GM21825 (cell line): ENCODE results near the gene GUCA2B.

Experiments used
- ATAC-seq: cut with Tn5 transposase; IDR thresholded peaks from one replicate; pipeline ENCODE4 v1.9.1; 2021; ENCODE audit warnings: mild to moderate bottlenecking, moderate library complexity; ENCODE audit not compliant: unreplicated experiment

Gene GUCA2B

GRCh38 chr1:42183957-42184268, 30.7 kb downstream of the GUCA2B start:
- ATAC-seq: no peak

GRCh38 chr1:42184616-42185015, 31.4 kb downstream of the GUCA2B start:
- no peak for ATAC-seq

- ATAC-seq: no peak
Observed at GRCh38 chr1:42186152-42186551, 32.9 kb downstream of the GUCA2B start.

- no peak for ATAC-seq
Observed at GRCh38 chr1:42189931-42190853, 37.0 kb downstream of the GUCA2B start.

- no peak for ATAC-seq
Observed at GRCh38 chr1:42191319-42191718, 38.1 kb downstream of the GUCA2B start.

- ATAC-seq: no peak
Observed at GRCh38 chr1:42192106-42192505, 38.9 kb downstream of the GUCA2B start.

GRCh38 chr1:42195841-42196240, 42.6 kb downstream of the GUCA2B start:
- no peak for ATAC-seq

GRCh38 chr1:42198251-42198650, 45.0 kb downstream of the GUCA2B start:
- no peak for ATAC-seq

- ATAC-seq: no peak
Observed at GRCh38 chr1:42201986-42202385, 48.8 kb downstream of the GUCA2B start.
